HFFc6 (cell line): ENCODE measurements around the gene ACTL9. TPM values are rescaled to one million over a fixed set of nuclear protein-coding genes. Genes with fewer than 3 reads are reported as not detected.

Experiments
- DNase-seq: peaks from one replicate; pipeline ENCODE4 v3.0.0-alpha.2; 2018
- H3K27ac Mint-ChIP-seq: 2 replicates; pipeline ENCODE4 v1.8.0; 2020; ENCODE audit warnings: mild to moderate bottlenecking, mixed read lengths
- H3K27me3 Mint-ChIP-seq: 2 replicates; pipeline ENCODE4 v1.8.0; 2021; ENCODE audit warnings: mild to moderate bottlenecking, moderate library complexity, mixed read lengths; ENCODE audit not compliant: insufficient read depth
- H3K36me3 Mint-ChIP-seq: 2 replicates; pipeline ENCODE4 v1.8.0; 2021; ENCODE audit warnings: low read depth, mixed read lengths
- H3K4me1 Mint-ChIP-seq: 2 replicates; pipeline ENCODE4 v1.8.0; 2020; ENCODE audit warnings: low read depth, mixed read lengths
- H3K4me3 Mint-ChIP-seq: 2 replicates; pipeline ENCODE4 v1.8.0; 2020; ENCODE audit warnings: mild to moderate bottlenecking, moderate library complexity, mixed read lengths
- H3K9me3 Mint-ChIP-seq: 2 replicates; pipeline ENCODE4 v1.8.0; 2020; ENCODE audit warnings: mild to moderate bottlenecking, mixed read lengths
- CTCF ChIP-seq: fragments of 200-600 bp; sonication (generic); IDR thresholded peaks from 2 replicates; pipeline ENCODE4 v1.5.0; 2021; ENCODE audit warnings: antibody characterized with exemption, mild to moderate bottlenecking
- total RNA-seq, 6 experiments: library from RNA; stranded (reverse); fragmentation: NEBNext Ultra II Directional; extraction: Animal tissue kit (Norgen Biotek cat#: 25700); gene quantifications; 2 replicates in 1 of 6; 3 replicates in 5 of 6; pipeline ENCODE4 v1.2.3, GENCODE V29; 2021

The ACTL9 gene
- total RNA-seq, 6 experiments from 2014 or later: not detected

GRCh38 chr19:8700956-8701355 lies 2.4 kb upstream of the ACTL9 start:
- no peak overlapping the region for H3K27ac Mint-ChIP-seq
- no peaks in the 10 kb centered on the region; the same call in 1 of the 2 replicates for H3K36me3 Mint-ChIP-seq
- no peak for DNase-seq
- peaks cover 35% of the 10 kb centered on the region for H3K9me3 Mint-ChIP-seq
- no peaks in the 10 kb centered on the region for H3K4me1 Mint-ChIP-seq
- no peaks in the 10 kb centered on the region; the same call in 1 of the 2 replicates for H3K27me3 Mint-ChIP-seq
- H3K4me3 Mint-ChIP-seq: no peak overlapping the region
- TF ChIP-seq CTCF: no peak

GRCh38 chr19:8699908-8700307 lies 1.3 kb upstream of the ACTL9 start:
- TF ChIP-seq CTCF: no peak
- no peaks in the 10 kb centered on the region; the same call in 1 of the 2 replicates for H3K27me3 Mint-ChIP-seq
- H3K4me1 Mint-ChIP-seq: no peaks in the 10 kb centered on the region
- peaks cover 37% of the 10 kb centered on the region for H3K9me3 Mint-ChIP-seq
- no peak overlapping the region for H3K4me3 Mint-ChIP-seq
- no peak for DNase-seq
- no peak overlapping the region for H3K27ac Mint-ChIP-seq
- no peaks in the 10 kb centered on the region; the same call in 1 of the 2 replicates for H3K36me3 Mint-ChIP-seq

GRCh38 chr19:8697671-8698432 lies 743 bp downstream of the ACTL9 start:
- no peaks in the 10 kb centered on the region; the same call in 1 of the 2 replicates for H3K27me3 Mint-ChIP-seq

GRCh38 chr19:8696993-8697392 lies 1.6 kb downstream of the ACTL9 start:
- Mint-ChIP-seq H3K27ac (no peak overlapping the region), H3K4me3 (no peak overlapping the region), H3K9me3 (peaks cover 50% of the 10 kb centered on the region)

More at GRCh38 chr19:8697671-8698432, 743 bp downstream of the ACTL9 start:
- H3K36me3 Mint-ChIP-seq: no peaks in the 10 kb centered on the region; the same call in 1 of the 2 replicates
- DNase-seq: no peak
- no peak for TF ChIP-seq CTCF
- no peak overlapping the region for H3K4me3 Mint-ChIP-seq
- no peaks in the 10 kb centered on the region for H3K4me1 Mint-ChIP-seq
- H3K9me3 Mint-ChIP-seq: peaks cover 46% of the 10 kb centered on the region
- no peak overlapping the region for H3K27ac Mint-ChIP-seq

GRCh38 chr19:8695911-8696310 lies 2.7 kb downstream of the ACTL9 start:
- Mint-ChIP-seq H3K36me3 (no peaks in the 10 kb centered on the region; the same call in 1 of the 2 replicates), H3K27ac (no peak overlapping the region), H3K9me3 (peaks cover 54% of the 10 kb centered on the region), H3K4me1 (no peaks in the 10 kb centered on the region), H3K4me3 (no peak overlapping the region), H3K27me3 (no peaks in the 10 kb centered on the region; the same call in 1 of the 2 replicates)
- TF ChIP-seq CTCF: no peak
- DNase-seq: no peak

More at GRCh38 chr19:8696993-8697392, 1.6 kb downstream of the ACTL9 start:
- no peaks in the 10 kb centered on the region; the same call in 1 of the 2 replicates for H3K27me3 Mint-ChIP-seq
- DNase-seq: no peak
- H3K36me3 Mint-ChIP-seq: no peaks in the 10 kb centered on the region; the same call in 1 of the 2 replicates
- H3K4me1 Mint-ChIP-seq: no peaks in the 10 kb centered on the region
- no peak for TF ChIP-seq CTCF
